ENCODE measurements around the gene RNF225. TPM values are rescaled to one million over a fixed set of nuclear protein-coding genes. Genes with fewer than 3 reads are reported as not detected.

Gene RNF225
- total and polyA plus RNA-seq, 9 of the 15 experiments (the other 6 are each of a cell fraction or from before 2014, with no cell fraction given) = 0.33 TPM; not detected in 8

GRCh38 chr19:58408152-58409009 is 12.9 kb downstream of the RNF225 start, which contains the start of gene ZNF584 (continued):
- TF ChIP-seq ATF6 (CRISPR knock-in tag; IDR thresholded peaks at IDR 0.05) (peak; percentile 80; the same call in 1 of the 2 replicates), ZNF24 (IDR thresholded peaks at IDR 0.05) (no peak), ATF2 (CRISPR knock-in tag; IDR thresholded peaks at IDR 0.05) (no peak), TAF9B (IDR thresholded peaks at IDR 0.05; ENCODE audit: partially characterized antibody) (peak; percentile 77), ZNF407 (IDR thresholded peaks at IDR 0.05; ENCODE audit: low read depth) (peak; percentile 84), ESRRB (CRISPR knock-in tag; IDR thresholded peaks at IDR 0.05; ENCODE audit: borderline replicate concordance) (no peak), ARHGAP35 (IDR thresholded peaks at IDR 0.05; ENCODE audit: partially characterized antibody) (no peak), IFI16 (CRISPR knock-in tag; IDR thresholded peaks at IDR 0.05) (no peak), BACH1 (tag; IDR thresholded peaks at IDR 0.05) (no peak; the same call in 1 of the 2 replicates), ZNF384 (IDR thresholded peaks at IDR 0.05; ENCODE audit: low read depth, low read length) (no peak), ETV6 (IDR thresholded peaks at IDR 0.05; ENCODE audit: borderline replicate concordance in 1 of 2, low read depth in 2 of 2, low read length in 1 of 2) (no peak), ETV6 (CRISPR knock-in tag; IDR thresholded peaks at IDR 0.05; ENCODE audit: borderline replicate concordance) (0 out of 2 replicates have a peak, but pooled peaks have one; percentile 41), NEUROD1 (IDR thresholded peaks at IDR 0.05; ENCODE audit: borderline replicate concordance, low read depth, low read length, partially characterized antibody) (no peak), PHB2 (IDR thresholded peaks at IDR 0.05; ENCODE audit: low read depth) (no peak)
